AG04450 (cell line): ENCODE results near the gene CD86. TPM values are rescaled to one million over a fixed set of nuclear protein-coding genes. Genes with fewer than 3 reads are reported as not detected.

ENCODE experiments used
- CTCF ChIA-PET: fragments of 300-600, 350-600 bp; formaldehyde crosslinking; extraction: SDS; loops from one replicate; lab custom pipeline; 2022; ENCODE audit warnings: antibody characterized with exemption, inconsistent platforms; lab: Charles Lee
- POLR2A ChIA-PET: fragments of 350-600 bp; formaldehyde crosslinking; extraction: SDS; loops from one replicate; lab custom pipeline; 2021; ENCODE audit warnings: antibody characterized with exemption, inconsistent platforms; lab: Yijun Ruan, JAX
- DNase-seq: peaks from one replicate; pipeline ENCODE4 v3.0.0-alpha.2; 2011; ENCODE audit warnings: low read depth, low spot score
- H3K27ac ChIP-seq: one replicate; pipeline ENCODE4 v1.5.1; 2012; ENCODE audit warnings: low read depth, low read length, control low read depth
- H3K27me3 ChIP-seq: one replicate; pipeline ENCODE4 v1.6.0; 2012; ENCODE audit warnings: low read length; ENCODE audit not compliant: control insufficient read depth, insufficient read depth
- H3K4me3 ChIP-seq: 2 replicates; pipeline ENCODE4 v1.5.1; 2011; ENCODE audit warnings: mild to moderate bottlenecking, low read depth, low read length, control low read depth
- H3K9me3 ChIP-seq: 2 replicates; pipeline ENCODE4 v1.5.1; 2012; ENCODE audit warnings: low read length; ENCODE audit not compliant: control insufficient read depth, insufficient read depth
- CTCF ChIP-seq: IDR thresholded peaks from 2 replicates; pipeline ENCODE4 v1.5.1; 2011; ENCODE audit warnings: low read depth, low read length, control low read depth, inconsistent platforms
- polyA plus RNA-seq: library from polyadenylated mRNA; depleted of rRNA; stranded (reverse); fragments of >200 nt; gene quantifications from 2 replicates; pipeline ENCODE4 v1.2.3, GENCODE V29; 2011

CD86 gene
- polyA plus RNA-seq, 1 experiment = not detected

DNA sequence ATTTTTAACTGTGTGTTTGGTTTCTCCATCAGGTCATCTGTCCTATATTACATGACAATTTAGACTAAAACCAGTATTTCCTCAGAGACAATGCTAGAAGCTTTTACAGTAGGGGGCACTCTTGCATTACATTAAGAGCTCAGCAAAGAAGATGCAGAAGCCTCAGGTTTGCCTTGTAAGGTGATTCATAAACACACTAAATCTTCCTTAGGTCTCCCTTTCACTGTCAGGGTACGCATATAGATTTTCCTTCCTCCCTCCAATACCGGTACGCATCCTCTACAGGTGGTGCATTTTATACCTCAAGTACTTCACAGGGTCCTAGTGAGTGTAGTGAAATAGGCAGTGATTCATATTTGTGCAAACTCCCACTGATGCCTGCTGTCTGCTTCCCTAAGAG, 46.5 kb downstream of the CD86 start:
- no peaks in the 10 kb centered on the region for H3K9me3 ChIP-seq
- DNase-seq = peak; percentile 24
- POLR2A ChIA-PET = no interaction called here
- peak; percentile 70 for TF ChIP-seq CTCF
- no peak overlapping the region for H3K27ac ChIP-seq
- peaks cover 6% of the 10 kb centered on the region for H3K27me3 ChIP-seq
- CTCF ChIA-PET = interaction anchor here (0.7 to 5.4 kb wide), 24 partner anchors 9 to 557 kb away, joined by 3 to 68 read pairs (median 6); partner anchors contain the start of genes FAM162A, MIX23 and POLQ
- H3K4me3 ChIP-seq = no peak overlapping the region

DNA sequence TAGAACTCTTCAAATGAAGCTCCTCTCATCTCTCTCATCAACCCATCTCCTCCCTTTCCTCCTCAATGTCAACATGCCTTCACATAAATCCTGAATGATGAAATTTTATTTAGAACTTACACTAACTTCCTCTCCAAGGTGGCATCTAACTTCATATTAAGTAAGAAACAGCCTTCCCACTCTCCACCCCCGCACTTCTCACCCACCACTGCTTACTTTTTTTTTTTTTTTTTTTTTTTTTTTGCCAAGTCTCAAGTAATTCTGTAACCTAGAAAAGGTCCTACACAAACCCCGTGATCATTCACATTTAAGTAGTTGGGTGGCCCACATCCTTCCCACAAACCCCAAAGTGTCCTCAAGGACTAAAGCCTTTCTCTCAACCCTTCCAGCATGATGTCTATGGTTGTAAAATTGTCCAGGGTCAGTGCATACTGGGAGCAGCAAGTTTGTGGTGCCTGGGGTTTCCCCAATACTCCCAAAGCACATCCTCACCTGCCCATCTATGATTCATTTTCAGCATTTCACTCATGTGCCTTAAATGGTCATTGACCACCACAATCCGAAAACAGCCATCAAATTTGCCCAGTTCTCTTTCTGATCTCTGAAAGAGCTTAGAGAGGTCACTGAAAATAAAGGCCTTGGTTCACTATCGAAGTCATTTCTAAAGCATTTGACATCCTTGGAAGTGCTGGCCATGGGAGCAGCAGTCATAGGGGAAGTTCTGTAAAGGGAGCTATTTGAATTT, 47.2 kb downstream of the CD86 start:
- TF ChIP-seq CTCF = no peak
- Histone ChIP-seq H3K27me3 (peaks cover 6% of the 10 kb centered on the region), H3K4me3 (no peak overlapping the region), H3K27ac (no peak overlapping the region), H3K9me3 (no peaks in the 10 kb centered on the region)
- DNase-seq = no peak
- POLR2A ChIA-PET = no interaction called here
- CTCF ChIA-PET = interaction anchor here (0.5 to 5.4 kb wide), 22 partner anchors 9 to 556 kb away, joined by 3 to 68 read pairs (median 6); partner anchors contain the start of genes FAM162A, MIX23 and POLQ

- Histone ChIP-seq H3K9me3 (no peaks in the 10 kb centered on the region), H3K27me3 (peaks cover 6% of the 10 kb centered on the region), H3K4me3 (no peak overlapping the region), H3K27ac (no peak overlapping the region)
- POLR2A ChIA-PET = no interaction called here
- DNase-seq = no peak
- TF ChIP-seq CTCF = no peak
- CTCF ChIA-PET = interaction anchor here (5.4 kb wide), 1 partner anchor 155 kb away, joined by 68 read pairs; no protein-coding TSS in a partner anchor
These were observed 48.8 kb downstream of the CD86 start for GRCh38 chr3:122103821-122104514.

GRCh38 chr3:122104515-122105194, 49.5 kb downstream of the CD86 start:
- ChIA-PET POLR2A (no interaction called here), CTCF (no interaction called here)
- no peak overlapping the region for H3K27ac ChIP-seq
- TF ChIP-seq CTCF = no peak
- no peaks in the 10 kb centered on the region for H3K9me3 ChIP-seq
- peaks cover 6% of the 10 kb centered on the region for H3K27me3 ChIP-seq
- no peak overlapping the region for H3K4me3 ChIP-seq
- DNase-seq = no peak
